Neuronal stem cell (in vitro differentiated cells): Measurements from ENCODE around the gene SLC9A9.

ENCODE experiments used
- DNase-seq: peaks from one replicate; pipeline ENCODE4 v3.0.0-alpha.2; 2013; ENCODE audit warnings: low spot score
- H2AFZ ChIP-seq: one replicate; pipeline ENCODE4 v1.6.1; 2013; ENCODE audit warnings: mild to moderate bottlenecking, low read length, inconsistent platforms
- H2AK5ac ChIP-seq: 2 replicates; pipeline ENCODE4 v1.6.1; 2013; ENCODE audit warnings: low read depth, mild to moderate bottlenecking, inconsistent platforms, low read length, moderate library complexity, mixed read lengths
- H2BK120ac ChIP-seq: 2 replicates; pipeline ENCODE4 v1.6.1; 2013; ENCODE audit warnings: low read depth, mild to moderate bottlenecking, inconsistent platforms, low read length, moderate library complexity, mixed read lengths
- H2BK12ac ChIP-seq: one replicate; pipeline ENCODE4 v1.6.1; 2013; ENCODE audit warnings: low read length, inconsistent platforms
- H2BK15ac ChIP-seq: 2 replicates; pipeline ENCODE4 v1.6.1; 2013; ENCODE audit warnings: mild to moderate bottlenecking, low read length, inconsistent platforms, mixed read lengths
- H2BK5ac ChIP-seq: one replicate; pipeline ENCODE4 v1.6.1; 2013; ENCODE audit warnings: inconsistent platforms, mild to moderate bottlenecking, low read length, moderate library complexity
- H3K14ac ChIP-seq: one replicate; pipeline ENCODE4 v1.6.1; 2013; ENCODE audit warnings: low read length, inconsistent platforms
- H3K18ac ChIP-seq: 2 replicates; pipeline ENCODE4 v1.6.1; 2013; ENCODE audit warnings: low read length, inconsistent platforms
- H3K23ac ChIP-seq: 2 replicates; pipeline ENCODE4 v1.6.1; 2013; ENCODE audit warnings: low read depth, mild to moderate bottlenecking, mixed read lengths, low read length, inconsistent platforms; ENCODE audit not compliant: poor library complexity
- H3K27ac ChIP-seq: replicated peaks from 3 replicates; pipeline ENCODE4 v1.5.1; 2013; ENCODE audit warnings: low read length, inconsistent platforms
- H3K27me3 ChIP-seq, 3 experiments: 2 replicates each; pipeline ENCODE4 v1.6.1; 2013; ENCODE audit warnings: low read length in 3 of 3, mild to moderate bottlenecking in 2 of 3, inconsistent platforms in 1 of 3, low read depth in 1 of 3, mixed read lengths in 1 of 3, moderate library complexity in 1 of 3; ENCODE audit not compliant: control insufficient read depth in 3 of 3, insufficient read depth in 3 of 3
- H3K36me3 ChIP-seq, 2 donors: replicated peaks in 1 of 2; 2 replicates each; pipeline ENCODE4 v1.6.1; 2013; ENCODE audit warnings: low read length in 2 of 2; ENCODE audit not compliant: control insufficient read depth in 2 of 2, insufficient read depth in 2 of 2
- H3K4ac ChIP-seq: 2 replicates; pipeline ENCODE4 v1.6.1; 2013; ENCODE audit warnings: inconsistent platforms, mild to moderate bottlenecking, low read length, moderate library complexity
- H3K4me1 ChIP-seq, 2 donors: 1 replicate in 1 of 2; 2 replicates in 1 of 2; pipeline ENCODE4 v1.6.1; 2013; ENCODE audit warnings: low read length in 2 of 2, low read depth in 1 of 2; ENCODE audit not compliant: control insufficient read depth in 2 of 2, insufficient read depth in 1 of 2
- H3K4me2 ChIP-seq: one replicate; pipeline ENCODE4 v1.6.1; 2013; ENCODE audit warnings: mild to moderate bottlenecking, low read length, inconsistent platforms; ENCODE audit not compliant: insufficient read depth, poor library complexity, severe bottlenecking
- H3K4me3 ChIP-seq, 2 donors: 2 replicates each; pipeline ENCODE4 v1.5.1; 2013; ENCODE audit warnings: low read length in 2 of 2, mild to moderate bottlenecking in 2 of 2, inconsistent platforms in 1 of 2, moderate library complexity in 1 of 2
- H3K79me1 ChIP-seq: one replicate; pipeline ENCODE4 v1.6.1; 2013; ENCODE audit warnings: low read depth, mild to moderate bottlenecking, inconsistent platforms, low read length, moderate library complexity
- H3K9ac ChIP-seq: one replicate; pipeline ENCODE4 v1.6.1; 2013; ENCODE audit warnings: mild to moderate bottlenecking, low read depth, low read length, inconsistent platforms; ENCODE audit not compliant: poor library complexity
- H3K9me3 ChIP-seq, 2 donors: replicated peaks in 1 of 2; 2 replicates each; pipeline versions ENCODE3 to v1.6.1; 2013; ENCODE audit warnings: low read length in 2 of 2, mild to moderate bottlenecking in 2 of 2, inconsistent platforms in 1 of 2, low read depth in 1 of 2, mixed read lengths in 1 of 2, moderate library complexity in 1 of 2; ENCODE audit not compliant: control insufficient read depth in 2 of 2, insufficient read depth in 1 of 2
- H4K8ac ChIP-seq: one replicate; pipeline ENCODE4 v1.6.1; 2013; ENCODE audit warnings: low read depth, mild to moderate bottlenecking, inconsistent platforms, low read length, moderate library complexity
- H4K91ac ChIP-seq: one replicate; pipeline ENCODE4 v1.6.1; 2013; ENCODE audit warnings: low read length, low read depth, mild to moderate bottlenecking, inconsistent platforms; ENCODE audit not compliant: poor library complexity
- WGBS, 2 donors: extraction: QIAGEN DNeasy Blood & Tissue Kit; methylation state at CpG; one replicate each; pipeline ENCODE4 v1.1.7; 2013; ENCODE audit warnings: missing lambda C conversion rate in 2 of 2, mixed read lengths in 1 of 2; ENCODE audit not compliant: insufficient read length in 2 of 2, insufficient replicate concordance in 1 of 2; ENCODE audit errors: extremely low coverage in 2 of 2; 5-methylcytosine and 5-hydroxymethylcytosine counted together

SLC9A9 gene

GRCh38 chr3:143445118-143445517 lies 403.1 kb downstream of the SLC9A9 start:
- H2BK15ac ChIP-seq = no peak overlapping the region
- H2AFZ ChIP-seq = no peak overlapping the region
- no peak overlapping the region for H3K9ac ChIP-seq
- H3K4me3 ChIP-seq = no peak overlapping the region
- no peaks in the 10 kb centered on the region for H3K27me3 ChIP-seq
- no CpG with 5 or more reads among the region's 2 CpGs for WGBS, 2 donors
- H2BK12ac ChIP-seq = no peak overlapping the region
- no peak overlapping the region for H3K4ac ChIP-seq
- H3K79me1 ChIP-seq = no peaks in the 10 kb centered on the region
- H3K36me3 ChIP-seq = no peaks in the 10 kb centered on the region
- H4K91ac ChIP-seq = no peak overlapping the region
- no peak overlapping the region for H3K4me2 ChIP-seq
- H3K14ac ChIP-seq = no peak overlapping the region
- H3K9me3 ChIP-seq = no peaks in the 10 kb centered on the region
- no peak overlapping the region for H3K23ac ChIP-seq
- H3K27ac ChIP-seq = no peak overlapping the region
- no peak overlapping the region for H2BK5ac ChIP-seq
- H3K4me1 ChIP-seq = peaks cover 0 to under 1% of the 10 kb centered on the region in 2 donors
- DNase-seq = no peak
- no peak overlapping the region for H4K8ac ChIP-seq
- H2AK5ac ChIP-seq = no peak overlapping the region
- no peak overlapping the region for H2BK120ac ChIP-seq
- no peak overlapping the region for H3K18ac ChIP-seq

- DNase-seq = no peak
- H3K14ac ChIP-seq = no peak overlapping the region
- H3K4me2 ChIP-seq = no peak overlapping the region
- no peak overlapping the region for H3K4ac ChIP-seq
- H3K9ac ChIP-seq = no peak overlapping the region
- H2BK15ac ChIP-seq = no peak overlapping the region
- WGBS, 2 donors = no CpG with 5 or more reads among the region's 6 CpGs
- H2BK5ac ChIP-seq = no peak overlapping the region
- H3K36me3 ChIP-seq = no peaks in the 10 kb centered on the region
- no peak overlapping the region for H3K4me3 ChIP-seq
- no peaks in the 10 kb centered on the region for H3K27me3 ChIP-seq
- H3K4me1 ChIP-seq = peaks cover 0 to 3% of the 10 kb centered on the region in 2 donors
- no peak overlapping the region for H2AK5ac ChIP-seq
- no peak overlapping the region for H2AFZ ChIP-seq
- H2BK12ac ChIP-seq = no peak overlapping the region
- H3K18ac ChIP-seq = no peak overlapping the region
- no peak overlapping the region for H3K23ac ChIP-seq
- no peak overlapping the region for H2BK120ac ChIP-seq
- no peak overlapping the region for H3K27ac ChIP-seq
- H4K91ac ChIP-seq = no peak overlapping the region
- H3K79me1 ChIP-seq = no peaks in the 10 kb centered on the region
- H3K9me3 ChIP-seq = no peaks in the 10 kb centered on the region
- H4K8ac ChIP-seq = no peak overlapping the region
Measured at GRCh38 chr3:143443851-143444331, 404.4 kb downstream of the SLC9A9 start.

- DNase-seq = no peak
- no peak overlapping the region for H3K27ac ChIP-seq
Measured at GRCh38 chr3:143442814-143443447, 405.3 kb downstream of the SLC9A9 start.

GRCh38 chr3:143441516-143442171 lies 406.6 kb downstream of the SLC9A9 start:
- no peak for DNase-seq
- Histone ChIP-seq H3K4me2 (no peak overlapping the region), H3K23ac (no peak overlapping the region), H3K27me3 (no peaks in the 10 kb centered on the region), H2BK5ac (no peak overlapping the region), H4K91ac (no peak overlapping the region), H3K4me3 (no peak overlapping the region), H3K27ac (no peak overlapping the region), H3K14ac (no peak overlapping the region), H2BK12ac (no peak overlapping the region), H3K79me1 (no peaks in the 10 kb centered on the region), H3K4ac (no peak overlapping the region), H3K18ac (no peak overlapping the region), H3K9ac (no peak overlapping the region), H3K9me3 (peaks cover 0 to 2% of the 10 kb centered on the region in 2 donors), H3K36me3 (no peaks in the 10 kb centered on the region), H2AK5ac (no peak overlapping the region), H4K8ac (no peak overlapping the region), H2BK120ac (no peak overlapping the region), H3K4me1 (peaks cover 0 to 3% of the 10 kb centered on the region in 2 donors), H2AFZ (no peak overlapping the region), H2BK15ac (no peak overlapping the region)
- WGBS, 2 donors = no CpG with 5 or more reads among the region's 1 CpG

More at GRCh38 chr3:143442814-143443447, 405.3 kb downstream of the SLC9A9 start:
- no peak overlapping the region for H3K23ac ChIP-seq
- WGBS, 2 donors = no CpG with 5 or more reads among the region's 3 CpGs
- H2BK12ac ChIP-seq = no peak overlapping the region
- H2AK5ac ChIP-seq = no peak overlapping the region
- no peak overlapping the region for H3K9ac ChIP-seq
- H2BK120ac ChIP-seq = no peak overlapping the region
- H3K27me3 ChIP-seq = no peaks in the 10 kb centered on the region
- H2AFZ ChIP-seq = peak overlapping the region; percentile 16
- no peak overlapping the region for H3K4ac ChIP-seq
- no peak overlapping the region for H3K4me3 ChIP-seq
- no peak overlapping the region for H4K8ac ChIP-seq
- H4K91ac ChIP-seq = no peak overlapping the region
- H3K18ac ChIP-seq = no peak overlapping the region
- H3K9me3 ChIP-seq = no peaks in the 10 kb centered on the region
- H2BK15ac ChIP-seq = no peak overlapping the region
- H3K79me1 ChIP-seq = no peaks in the 10 kb centered on the region
- no peak overlapping the region for H3K14ac ChIP-seq
- peaks cover 0 to 3% of the 10 kb centered on the region in 2 donors for H3K4me1 ChIP-seq
- no peak overlapping the region for H2BK5ac ChIP-seq
- H3K36me3 ChIP-seq = no peaks in the 10 kb centered on the region
- no peak overlapping the region for H3K4me2 ChIP-seq
